ENCODE data around the gene PARVG.

PARVG gene

GRCh38 chr22:44142421-44143104 is 38.2 kb upstream of the PARVG start:
- peaks cover 0 to 3% of the 10 kb centered on the region in 2 donors for H3K9me3 ChIP-seq (ENCODE audit: control insufficient read depth in 1 of 2, low read length in 2 of 2)
- no peaks in the 10 kb centered on the region for H3K4me1 ChIP-seq (ENCODE audit: control insufficient read depth in 1 of 2, insufficient read depth in 2 of 2, low read length in 2 of 2)
- no peak overlapping the region for H3K9ac ChIP-seq (ENCODE audit: low read depth in 1 of 2, low read length in 2 of 2)

DNA sequence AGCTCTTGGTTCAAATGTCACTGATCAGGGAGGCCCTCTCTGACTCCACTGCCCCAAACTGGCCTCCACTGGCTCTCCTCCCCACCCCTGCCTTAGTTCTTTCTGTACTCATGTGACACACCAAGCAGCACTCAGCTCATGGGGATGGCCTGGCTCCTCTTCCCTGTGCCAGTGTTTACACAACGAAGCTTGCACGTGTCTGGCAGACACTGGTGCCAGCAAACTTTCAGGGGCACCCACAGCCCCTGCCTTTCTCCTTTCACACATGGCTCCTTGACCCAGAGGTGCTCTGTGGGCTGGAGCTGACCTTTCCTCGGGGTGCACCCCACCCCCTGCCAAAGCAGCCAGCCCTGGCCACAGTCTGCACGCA is 37.6 kb upstream of the PARVG start:
- Histone ChIP-seq H3K27me3 (ENCODE audit: control insufficient read depth in 1 of 2, insufficient read depth in 2 of 2, low read length in 2 of 2) (no peaks in the 10 kb centered on the region), H3K9ac (ENCODE audit: low read depth in 1 of 2, low read length in 2 of 2) (no peak overlapping the region), H3K4me3 (ENCODE audit: low read depth in 1 of 2, low read length in 2 of 2) (no peak overlapping the region), H3K9me3 (ENCODE audit: control insufficient read depth in 1 of 2, low read length in 2 of 2) (no peaks in the 10 kb centered on the region), H3K27ac (ENCODE audit: low read depth, low read length) (no peak overlapping the region), H3K4me1 (ENCODE audit: control insufficient read depth in 1 of 2, insufficient read depth in 2 of 2, low read length in 2 of 2) (no peaks in the 10 kb centered on the region), H3K36me3 (ENCODE audit: control insufficient read depth in 1 of 2, insufficient read depth in 2 of 2, low read length in 2 of 2) (no peaks in the 10 kb centered on the region)

More at GRCh38 chr22:44142421-44143104, 38.2 kb upstream of the PARVG start:
- peaks cover 0 to 5% of the 10 kb centered on the region in 2 donors for H3K36me3 ChIP-seq (ENCODE audit: control insufficient read depth in 1 of 2, insufficient read depth in 2 of 2, low read length in 2 of 2)
- no peaks in the 10 kb centered on the region for H3K27me3 ChIP-seq (ENCODE audit: control insufficient read depth in 1 of 2, insufficient read depth in 2 of 2, low read length in 2 of 2)
- no peak overlapping the region for H3K4me3 ChIP-seq (ENCODE audit: low read depth in 1 of 2, low read length in 2 of 2)
- H3K27ac ChIP-seq (ENCODE audit: low read depth, low read length) = no peak overlapping the region

DNA sequence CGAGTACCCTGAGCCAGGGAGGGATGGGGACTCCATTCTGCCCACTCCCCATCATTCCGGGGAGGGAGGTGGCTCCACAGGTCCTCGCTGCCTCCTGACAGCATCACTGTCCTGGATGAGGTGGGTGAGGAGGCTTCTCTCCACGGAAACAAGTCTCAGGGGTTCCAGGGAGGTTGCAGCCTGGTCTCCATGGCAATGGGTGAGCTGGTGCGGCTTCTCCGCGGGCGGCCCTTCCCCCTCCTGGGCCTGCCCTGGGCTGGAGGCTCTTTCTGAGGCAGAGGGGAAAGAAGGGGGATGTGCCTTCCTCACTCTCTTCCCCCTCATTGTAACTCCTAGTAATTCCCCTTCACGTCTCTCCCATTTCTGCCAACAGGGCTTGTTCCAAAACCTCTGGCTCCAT is 37.1 kb upstream of the PARVG start:
- Histone ChIP-seq H3K9me3 (ENCODE audit: control insufficient read depth in 1 of 2, low read length in 2 of 2) (no peaks in the 10 kb centered on the region), H3K27me3 (ENCODE audit: control insufficient read depth in 1 of 2, insufficient read depth in 2 of 2, low read length in 2 of 2) (no peaks in the 10 kb centered on the region), H3K9ac (ENCODE audit: low read depth in 1 of 2, low read length in 2 of 2) (no peak overlapping the region), H3K4me1 (ENCODE audit: control insufficient read depth in 1 of 2, insufficient read depth in 2 of 2, low read length in 2 of 2) (no peaks in the 10 kb centered on the region), H3K36me3 (ENCODE audit: control insufficient read depth in 1 of 2, insufficient read depth in 2 of 2, low read length in 2 of 2) (no peaks in the 10 kb centered on the region), H3K27ac (ENCODE audit: low read depth, low read length) (no peak overlapping the region), H3K4me3 (ENCODE audit: low read depth in 1 of 2, low read length in 2 of 2) (no peak overlapping the region)

DNA sequence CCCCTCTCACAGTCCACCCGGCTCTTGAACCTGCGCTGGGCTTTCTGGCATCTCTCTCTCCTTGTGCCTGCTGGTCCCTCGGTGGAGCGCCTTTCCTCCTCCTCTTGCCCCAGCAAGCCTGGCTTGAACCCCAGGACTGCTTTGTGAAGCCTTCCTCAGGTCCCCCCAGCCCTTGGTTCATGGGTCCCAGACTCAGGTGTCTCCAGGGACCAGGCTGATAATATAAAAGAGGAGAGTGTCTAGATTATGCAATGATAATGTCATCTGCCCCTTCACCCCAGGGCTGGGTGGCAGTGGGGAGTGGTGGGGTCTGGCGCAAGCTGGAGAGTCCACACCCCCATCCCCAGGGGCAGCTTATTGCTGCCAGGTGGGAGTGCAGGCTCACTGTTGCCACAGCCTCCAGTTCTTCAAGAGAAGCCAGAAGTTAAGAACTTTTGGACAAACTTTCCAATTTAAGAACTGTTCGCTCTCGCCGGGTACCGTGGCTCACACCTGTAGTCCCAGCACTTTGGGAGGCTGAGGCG is 36.6 kb upstream of the PARVG start:
- no peaks in the 10 kb centered on the region for H3K27me3 ChIP-seq (ENCODE audit: control insufficient read depth in 1 of 2, insufficient read depth in 2 of 2, low read length in 2 of 2)
- H3K36me3 ChIP-seq (ENCODE audit: control insufficient read depth in 1 of 2, insufficient read depth in 2 of 2, low read length in 2 of 2) = no peaks in the 10 kb centered on the region
- H3K27ac ChIP-seq (ENCODE audit: low read depth, low read length) = no peak overlapping the region
- no peak overlapping the region for H3K9ac ChIP-seq (ENCODE audit: low read depth in 1 of 2, low read length in 2 of 2)
- no peak overlapping the region for H3K4me3 ChIP-seq (ENCODE audit: low read depth in 1 of 2, low read length in 2 of 2)
- H3K4me1 ChIP-seq (ENCODE audit: control insufficient read depth in 1 of 2, insufficient read depth in 2 of 2, low read length in 2 of 2) = no peaks in the 10 kb centered on the region
- no peaks in the 10 kb centered on the region for H3K9me3 ChIP-seq (ENCODE audit: control insufficient read depth in 1 of 2, low read length in 2 of 2)

GRCh38 chr22:44145544-44145943 is 35.2 kb upstream of the PARVG start:
- Histone ChIP-seq H3K27ac (ENCODE audit: low read depth, low read length) (no peak overlapping the region), H3K9me3 (ENCODE audit: control insufficient read depth in 1 of 2, low read length in 2 of 2) (no peaks in the 10 kb centered on the region), H3K27me3 (ENCODE audit: control insufficient read depth in 1 of 2, insufficient read depth in 2 of 2, low read length in 2 of 2) (no peaks in the 10 kb centered on the region), H3K36me3 (ENCODE audit: control insufficient read depth in 1 of 2, insufficient read depth in 2 of 2, low read length in 2 of 2) (no peaks in the 10 kb centered on the region), H3K9ac (ENCODE audit: low read depth in 1 of 2, low read length in 2 of 2) (no peak overlapping the region), H3K4me1 (ENCODE audit: control insufficient read depth in 1 of 2, insufficient read depth in 2 of 2, low read length in 2 of 2) (no peaks in the 10 kb centered on the region), H3K4me3 (ENCODE audit: low read depth in 1 of 2, low read length in 2 of 2) (no peak overlapping the region)

- Histone ChIP-seq H3K27ac (ENCODE audit: low read depth, low read length) (no peak overlapping the region), H3K9ac (ENCODE audit: low read depth in 1 of 2, low read length in 2 of 2) (no peak overlapping the region), H3K27me3 (ENCODE audit: control insufficient read depth in 1 of 2, insufficient read depth in 2 of 2, low read length in 2 of 2) (no peaks in the 10 kb centered on the region), H3K4me3 (ENCODE audit: low read depth in 1 of 2, low read length in 2 of 2) (no peak overlapping the region), H3K36me3 (ENCODE audit: control insufficient read depth in 1 of 2, insufficient read depth in 2 of 2, low read length in 2 of 2) (no peaks in the 10 kb centered on the region), H3K9me3 (ENCODE audit: control insufficient read depth in 1 of 2, low read length in 2 of 2) (no peaks in the 10 kb centered on the region), H3K4me1 (ENCODE audit: control insufficient read depth in 1 of 2, insufficient read depth in 2 of 2, low read length in 2 of 2) (no peaks in the 10 kb centered on the region)
Observed at GRCh38 chr22:44146088-44146861, 34.5 kb upstream of the PARVG start.

GRCh38 chr22:44147008-44147645 is 33.6 kb upstream of the PARVG start:
- H3K4me3 ChIP-seq (ENCODE audit: low read depth in 1 of 2, low read length in 2 of 2) = no peak overlapping the region
- H3K9ac ChIP-seq (ENCODE audit: low read depth in 1 of 2, low read length in 2 of 2) = no peak overlapping the region
- H3K4me1 ChIP-seq (ENCODE audit: control insufficient read depth in 1 of 2, insufficient read depth in 2 of 2, low read length in 2 of 2) = no peaks in the 10 kb centered on the region
- H3K27ac ChIP-seq (ENCODE audit: low read depth, low read length) = no peak overlapping the region
- no peaks in the 10 kb centered on the region for H3K27me3 ChIP-seq (ENCODE audit: control insufficient read depth in 1 of 2, insufficient read depth in 2 of 2, low read length in 2 of 2)
- H3K36me3 ChIP-seq (ENCODE audit: control insufficient read depth in 1 of 2, insufficient read depth in 2 of 2, low read length in 2 of 2) = no peaks in the 10 kb centered on the region
- no peaks in the 10 kb centered on the region for H3K9me3 ChIP-seq (ENCODE audit: control insufficient read depth in 1 of 2, low read length in 2 of 2)

- Histone ChIP-seq H3K4me3 (ENCODE audit: low read depth in 1 of 2, low read length in 2 of 2) (no peak overlapping the region), H3K27ac (ENCODE audit: low read depth, low read length) (no peak overlapping the region), H3K4me1 (ENCODE audit: control insufficient read depth in 1 of 2, insufficient read depth in 2 of 2, low read length in 2 of 2) (no peaks in the 10 kb centered on the region), H3K36me3 (ENCODE audit: control insufficient read depth in 1 of 2, insufficient read depth in 2 of 2, low read length in 2 of 2) (no peaks in the 10 kb centered on the region), H3K9ac (ENCODE audit: low read depth in 1 of 2, low read length in 2 of 2) (no peak overlapping the region), H3K27me3 (ENCODE audit: control insufficient read depth in 1 of 2, insufficient read depth in 2 of 2, low read length in 2 of 2) (no peaks in the 10 kb centered on the region), H3K9me3 (ENCODE audit: control insufficient read depth in 1 of 2, low read length in 2 of 2) (no peaks in the 10 kb centered on the region)
Observed at GRCh38 chr22:44147821-44148574, 32.7 kb upstream of the PARVG start.

- H3K4me3 ChIP-seq (ENCODE audit: low read depth in 1 of 2, low read length in 2 of 2) = no peak overlapping the region
- no peak overlapping the region for H3K27ac ChIP-seq (ENCODE audit: low read depth, low read length)
- no peaks in the 10 kb centered on the region for H3K9me3 ChIP-seq (ENCODE audit: control insufficient read depth in 1 of 2, low read length in 2 of 2)
- H3K36me3 ChIP-seq (ENCODE audit: control insufficient read depth in 1 of 2, insufficient read depth in 2 of 2, low read length in 2 of 2) = no peaks in the 10 kb centered on the region
- no peaks in the 10 kb centered on the region for H3K27me3 ChIP-seq (ENCODE audit: control insufficient read depth in 1 of 2, insufficient read depth in 2 of 2, low read length in 2 of 2)
- no peaks in the 10 kb centered on the region for H3K4me1 ChIP-seq (ENCODE audit: control insufficient read depth in 1 of 2, insufficient read depth in 2 of 2, low read length in 2 of 2)
- no peak overlapping the region for H3K9ac ChIP-seq (ENCODE audit: low read depth in 1 of 2, low read length in 2 of 2)
Observed at GRCh38 chr22:44151676-44152075, 29.0 kb upstream of the PARVG start.

All from duodenal mucosa (tissue), 2 donors.